ENCODE data around the gene LORICRIN. TPM values are rescaled to one million over a fixed set of nuclear protein-coding genes. Genes with fewer than 3 reads are reported as not detected.
"Not testable (repeated sequence)": the region's sequence is repeated elsewhere in the genome, so short reads cannot be mapped to it uniquely, and the experiment has no call there.

The LORICRIN gene
- polyA plus RNA-seq, 1 donor (not counting 4 experiments of a cell fraction or from before 2014, with no cell fraction given), result not detected

GRCh38 chr1:153229076-153229829, 30.2 kb upstream of the LORICRIN start:
- H3K4me3 ChIP-seq (ENCODE audit: control insufficient read depth in 2 of 3, extremely low read depth in 1 of 3, insufficient read depth in 2 of 3, low read depth in 1 of 3, low read length in 3 of 3); H3K79me2 ChIP-seq (ENCODE audit: control insufficient read depth, insufficient read depth, low read length); DNase-seq (ENCODE audit: low read depth, low spot score); H3K4me2 ChIP-seq (ENCODE audit: control insufficient read depth, extremely low read depth, insufficient read depth, low read depth, low read length); H3K9me3 ChIP-seq (ENCODE audit: control insufficient read depth, low read depth, low read length); H3K9me1 ChIP-seq (ENCODE audit: control insufficient read depth, extremely low read depth, insufficient read depth, low read length); H4K20me1 ChIP-seq (ENCODE audit: control insufficient read depth, extremely low read depth, insufficient read depth, low read length); H3K27ac ChIP-seq (ENCODE audit: control insufficient read depth, insufficient read depth, low read length); H2AFZ ChIP-seq (ENCODE audit: control insufficient read depth, low read length); H3K4me1 ChIP-seq (ENCODE audit: control insufficient read depth, extremely low read depth, insufficient read depth, low read length); H3K9ac ChIP-seq (ENCODE audit: control insufficient read depth, extremely low read depth, insufficient read depth, low read length); H3K36me3 ChIP-seq (ENCODE audit: control insufficient read depth in 2 of 2, extremely low read depth in 1 of 2, insufficient read depth in 2 of 2, low read length in 2 of 2); H3K27me3 ChIP-seq (ENCODE audit: control insufficient read depth, extremely low read depth, insufficient read depth, low read length); dilution Hi-C loops (cut with MboI; ENCODE audit: extremely low pct_ligation_motif_present, low sequenced_read_pairs): not testable (repeated sequence)
- peak; percentile 83 for FAIRE-seq
- peak; percentile 46 to 62 (median 53) for TF ChIP-seq CTCF (optimal IDR thresholded peaks at IDR 0.05 in 1 of 3, IDR thresholded peaks at IDR 0.05 in 1 of 3, conservative IDR thresholded peaks at IDR 0.05 in 1 of 3; ENCODE audit: extremely low read depth in 1 of 3, insufficient read depth in 2 of 3, low read length in 3 of 3)

GRCh38 chr1:153231363-153231762, 28.1 kb upstream of the LORICRIN start:
- no peak for TF ChIP-seq CTCF (optimal IDR thresholded peaks at IDR 0.05 in 1 of 3, IDR thresholded peaks at IDR 0.05 in 1 of 3, conservative IDR thresholded peaks at IDR 0.05 in 1 of 3; ENCODE audit: extremely low read depth in 1 of 3, insufficient read depth in 2 of 3, low read length in 3 of 3)
- TF ChIP-seq EZH2 (IDR thresholded peaks at IDR 0.05; ENCODE audit: low read length), result no peak
- no peaks in the 10 kb centered on the region for H3K9me1 ChIP-seq (ENCODE audit: control insufficient read depth, extremely low read depth, insufficient read depth, low read length)
- no peak overlapping the region for H2AFZ ChIP-seq (ENCODE audit: control insufficient read depth, low read length)
- H3K4me3 ChIP-seq (ENCODE audit: control insufficient read depth in 2 of 3, extremely low read depth in 1 of 3, insufficient read depth in 2 of 3, low read depth in 1 of 3, low read length in 3 of 3), result no peak overlapping the region
- no peak overlapping the region for H3K27ac ChIP-seq (ENCODE audit: control insufficient read depth, insufficient read depth, low read length)
- no peaks in the 10 kb centered on the region for H3K79me2 ChIP-seq (ENCODE audit: control insufficient read depth, insufficient read depth, low read length)
- H3K4me1 ChIP-seq (ENCODE audit: control insufficient read depth, extremely low read depth, insufficient read depth, low read length), result no peaks in the 10 kb centered on the region
- FAIRE-seq, result no peak
- DNase-seq (ENCODE audit: low read depth, low spot score), result no peak
- no peak overlapping the region for H3K4me2 ChIP-seq (ENCODE audit: control insufficient read depth, extremely low read depth, insufficient read depth, low read depth, low read length)
- no peaks in the 10 kb centered on the region for H4K20me1 ChIP-seq (ENCODE audit: control insufficient read depth, extremely low read depth, insufficient read depth, low read length)
- no peak overlapping the region for H3K9ac ChIP-seq (ENCODE audit: control insufficient read depth, extremely low read depth, insufficient read depth, low read length)
- dilution Hi-C loops (cut with MboI; ENCODE audit: extremely low pct_ligation_motif_present, low sequenced_read_pairs), result loop anchor here (5.0 kb wide), 1 partner anchor 34 kb away; no protein-coding TSS in a partner anchor
- H3K36me3 ChIP-seq (ENCODE audit: control insufficient read depth in 2 of 2, extremely low read depth in 1 of 2, insufficient read depth in 2 of 2, low read length in 2 of 2), result no peaks in the 10 kb centered on the region
- H3K27me3 ChIP-seq (ENCODE audit: control insufficient read depth, extremely low read depth, insufficient read depth, low read length), result peaks cover 3% of the 10 kb centered on the region
- no peaks in the 10 kb centered on the region for H3K9me3 ChIP-seq (ENCODE audit: control insufficient read depth, low read depth, low read length)
